GM12892 (cell line): ENCODE results near the gene KLHL18.

Experiments
- POLR2A ChIP-seq: IDR thresholded peaks from 2 replicates; pipeline ENCODE4 v1.6.1; 2011; ENCODE audit warnings: low read depth, low read length, control low read depth
- TAF1 ChIP-seq: IDR thresholded peaks from 2 replicates; pipeline ENCODE4 v1.6.1; 2011; ENCODE audit warnings: low read depth, mild to moderate bottlenecking, control low read depth, low read length, borderline replicate concordance

GRCh38 chr3:47337656-47338055, 54.9 kb downstream of the KLHL18 start:
- no peak for TF ChIP-seq POLR2A
- TF ChIP-seq TAF1 = no peak
